ENCODE measurements around the gene PPP2R2B. TPM values are rescaled to one million over a fixed set of nuclear protein-coding genes. Genes with fewer than 3 reads are reported as not detected.
"Not testable (repeated sequence)": the region's sequence is repeated elsewhere in the genome, so short reads cannot be mapped to it uniquely, and the experiment has no call there.

Gene PPP2R2B
- total RNA-seq, 3 donors from 2014 or later = 0.99 to 5.9 (median 1.2) TPM

GRCh38 chr5:146565764-146566367 is 312.7 kb downstream of the PPP2R2B start:
- no peak overlapping the region for H3K4me3 ChIP-seq
- no peaks in the 10 kb centered on the region for H3K9me3 ChIP-seq
- intact Hi-C loops (cut with DNase I, micrococcal nuclease) = no loop called here
- no peak for TF ChIP-seq CTCF (IDR thresholded peaks at IDR 0.05)
- ATAC-seq (peak; percentile 78), DNase-seq (peak in 1 of 3 donors; percentile 73)
- no peaks in the 10 kb centered on the region for H3K4me1 ChIP-seq (ENCODE audit: low read depth)
- H3K36me3 ChIP-seq (ENCODE audit: low read depth) = no peaks in the 10 kb centered on the region

- no peak for ATAC-seq
- intact Hi-C loops (cut with DNase I, micrococcal nuclease) = no loop called here
- H3K9me3 ChIP-seq = no peaks in the 10 kb centered on the region
- H3K4me3 ChIP-seq = no peak overlapping the region
- H3K36me3 ChIP-seq (ENCODE audit: low read depth) = no peaks in the 10 kb centered on the region
- DNase-seq = no peak
- no peak for TF ChIP-seq CTCF (IDR thresholded peaks at IDR 0.05)
- no peaks in the 10 kb centered on the region for H3K4me1 ChIP-seq (ENCODE audit: low read depth)
Observed at GRCh38 chr5:146564007-146564762, 314.4 kb downstream of the PPP2R2B start.

GRCh38 chr5:146562461-146562860 is 316.1 kb downstream of the PPP2R2B start:
- Histone ChIP-seq H3K4me1 (ENCODE audit: low read depth) (no peaks in the 10 kb centered on the region), H3K9me3 (no peaks in the 10 kb centered on the region), H3K36me3 (ENCODE audit: low read depth) (no peaks in the 10 kb centered on the region), H3K4me3 (no peak overlapping the region)
- TF ChIP-seq CTCF (IDR thresholded peaks at IDR 0.05) = no peak
- intact Hi-C loops (cut with DNase I, micrococcal nuclease) = no loop called here
- ATAC-seq (no peak), DNase-seq (no peak)

GRCh38 chr5:146561711-146562110 is 316.8 kb downstream of the PPP2R2B start:
- H3K36me3 ChIP-seq (ENCODE audit: low read depth) = no peaks in the 10 kb centered on the region
- no peak for TF ChIP-seq CTCF (IDR thresholded peaks at IDR 0.05)
- H3K4me3 ChIP-seq = no peak overlapping the region
- H3K9me3 ChIP-seq = no peaks in the 10 kb centered on the region
- intact Hi-C loops (cut with DNase I, micrococcal nuclease) = no loop called here
- H3K4me1 ChIP-seq (ENCODE audit: low read depth) = no peaks in the 10 kb centered on the region
- DNase-seq (no peak), ATAC-seq (no peak)

- no peak overlapping the region for H3K4me3 ChIP-seq
- TF ChIP-seq CTCF (IDR thresholded peaks at IDR 0.05) = no peak
- ATAC-seq (no peak), DNase-seq (no peak)
- H3K9me3 ChIP-seq = no peaks in the 10 kb centered on the region
- H3K4me1 ChIP-seq (ENCODE audit: low read depth) = no peaks in the 10 kb centered on the region
- H3K36me3 ChIP-seq (ENCODE audit: low read depth) = no peaks in the 10 kb centered on the region
- intact Hi-C loops (cut with DNase I, micrococcal nuclease) = no loop called here
Observed at GRCh38 chr5:146560205-146560812, 318.2 kb downstream of the PPP2R2B start.

- DNase-seq; intact Hi-C loops (cut with DNase I, micrococcal nuclease); H3K9me3 ChIP-seq; H3K4me3 ChIP-seq; ATAC-seq; H3K36me3 ChIP-seq (ENCODE audit: low read depth); H3K4me1 ChIP-seq (ENCODE audit: low read depth): not testable (repeated sequence)
Observed at GRCh38 chr5:146556884-146557283, 321.7 kb downstream of the PPP2R2B start.
